Rectal smooth muscle tissue (tissue), 1 donor: ENCODE data around the gene COL27A1.
"Not testable (repeated sequence)": the region's sequence is repeated elsewhere in the genome, so short reads cannot be mapped to it uniquely, and the experiment has no call there.

Experiments used
- H3K27ac ChIP-seq: one replicate; pipeline ENCODE4 v1.7.0; 2013; ENCODE audit warnings: low read depth, low read length, inconsistent platforms
- H3K27me3 ChIP-seq: one replicate; pipeline ENCODE4 v1.7.0; 2013; ENCODE audit warnings: low read length; ENCODE audit not compliant: control insufficient read depth, insufficient read depth
- H3K36me3 ChIP-seq: one replicate; pipeline ENCODE4 v1.7.0; 2013; ENCODE audit warnings: low read length; ENCODE audit not compliant: control insufficient read depth, insufficient read depth
- H3K4me1 ChIP-seq: one replicate; pipeline ENCODE4 v1.7.0; 2013; ENCODE audit warnings: low read length; ENCODE audit not compliant: control insufficient read depth, insufficient read depth
- H3K4me3 ChIP-seq: one replicate; pipeline ENCODE4 v1.7.0; 2013; ENCODE audit warnings: low read length
- H3K9ac ChIP-seq: one replicate; pipeline ENCODE4 v1.7.0; 2013; ENCODE audit warnings: low read length

COL27A1 gene

DNA sequence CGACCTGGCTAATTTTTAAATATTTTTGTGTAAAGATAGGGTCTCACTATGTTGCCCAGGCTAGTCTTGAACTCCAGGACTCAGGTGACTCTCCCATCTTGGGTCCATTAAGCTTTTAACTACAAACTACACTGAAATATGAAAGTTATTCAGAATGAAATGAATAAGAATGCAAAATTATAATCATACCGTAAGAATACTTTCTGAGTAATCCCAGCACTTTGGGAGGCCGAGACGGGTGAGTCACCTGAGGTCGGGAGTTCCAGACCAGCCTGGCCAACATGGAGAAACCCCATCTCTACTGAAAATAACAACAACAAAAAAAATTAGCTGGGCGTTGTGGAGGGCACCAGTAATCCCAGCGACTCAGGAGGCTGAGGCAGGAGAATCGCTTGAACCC, 166.4 kb downstream of the COL27A1 start:
- no peak overlapping the region for H3K4me3 ChIP-seq
- no peaks in the 10 kb centered on the region for H3K27me3 ChIP-seq
- H3K27ac ChIP-seq = no peak overlapping the region
- no peak overlapping the region for H3K9ac ChIP-seq
- H3K4me1 ChIP-seq = no peaks in the 10 kb centered on the region
- no peaks in the 10 kb centered on the region for H3K36me3 ChIP-seq

DNA sequence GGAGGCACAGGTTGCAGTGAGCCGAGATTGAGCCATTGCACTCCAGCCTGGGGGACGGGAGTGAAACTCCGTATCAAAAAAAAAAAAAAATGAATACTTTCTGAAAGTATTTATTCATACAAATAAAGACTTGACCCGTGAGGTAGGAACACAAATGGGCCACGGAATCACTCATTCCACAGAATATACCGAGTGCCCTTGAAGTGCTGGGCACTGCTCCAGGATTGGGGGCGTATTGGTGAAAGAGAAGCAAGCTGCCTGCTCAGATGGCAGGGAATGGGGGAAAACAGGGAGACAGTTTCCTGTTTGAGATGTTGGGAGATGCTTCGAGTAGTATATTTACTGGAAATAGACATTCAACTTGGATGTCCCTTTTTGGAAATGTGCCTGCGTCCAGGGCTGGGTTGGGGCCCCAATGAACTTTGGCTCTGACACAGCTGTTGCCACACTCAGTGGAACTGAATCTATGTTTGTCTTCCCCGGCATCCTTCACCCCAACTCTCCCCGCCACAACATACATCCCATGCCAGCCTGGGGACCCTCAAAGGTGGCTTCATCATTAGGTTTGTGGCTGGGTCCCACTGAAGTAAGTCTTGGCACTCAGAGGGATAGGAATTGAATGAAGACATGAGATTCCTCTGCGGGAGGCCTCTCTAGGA, 167.0 kb downstream of the COL27A1 start:
- not testable (repeated sequence) for H3K36me3 ChIP-seq, H3K9ac ChIP-seq, H3K4me3 ChIP-seq, H3K27ac ChIP-seq, H3K4me1 ChIP-seq, H3K27me3 ChIP-seq

DNA sequence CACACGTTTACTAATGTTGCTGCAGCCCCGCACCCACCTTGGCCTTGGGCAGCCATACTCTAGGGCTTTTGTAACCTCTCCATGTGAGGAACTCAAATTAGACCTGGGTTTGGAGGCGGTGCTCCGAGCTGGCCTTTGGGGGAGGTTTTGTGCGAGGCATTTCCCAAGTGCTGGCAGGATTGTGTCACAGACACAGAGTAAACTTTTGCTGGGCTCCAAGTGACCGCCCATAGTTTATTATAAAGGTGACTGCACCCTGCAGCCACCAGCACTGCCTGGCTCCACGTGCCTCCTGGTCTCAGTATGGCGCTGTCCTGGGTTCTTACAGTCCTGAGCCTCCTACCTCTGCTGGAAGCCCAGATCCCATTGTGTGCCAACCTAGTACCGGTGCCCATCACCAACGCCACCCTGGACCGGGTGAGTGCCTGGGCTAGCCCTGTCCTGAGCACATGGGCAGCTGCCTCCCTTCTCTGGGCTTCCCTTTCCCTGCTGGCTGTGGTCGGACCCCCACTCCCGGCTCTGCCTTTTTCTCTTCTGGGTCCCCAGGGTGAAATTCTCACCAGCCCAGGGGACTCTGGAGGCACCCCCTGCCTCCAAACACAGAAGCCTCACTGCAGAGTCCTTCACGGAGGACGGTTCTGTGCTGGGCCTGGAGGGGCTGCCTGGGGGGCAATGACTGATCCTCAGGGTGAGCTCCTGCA, 167.6 kb downstream of the COL27A1 start, which contains the start of gene ORM1:
Gene ORM1 (plus strand): TSS at position 268 of the 701 bp plus-strand sequence. CDS start 36 bp downstream, at position 304.
- H3K4me3 ChIP-seq, H3K27me3 ChIP-seq, H3K9ac ChIP-seq, H3K4me1 ChIP-seq, H3K27ac ChIP-seq, H3K36me3 ChIP-seq: not testable (repeated sequence)

DNA sequence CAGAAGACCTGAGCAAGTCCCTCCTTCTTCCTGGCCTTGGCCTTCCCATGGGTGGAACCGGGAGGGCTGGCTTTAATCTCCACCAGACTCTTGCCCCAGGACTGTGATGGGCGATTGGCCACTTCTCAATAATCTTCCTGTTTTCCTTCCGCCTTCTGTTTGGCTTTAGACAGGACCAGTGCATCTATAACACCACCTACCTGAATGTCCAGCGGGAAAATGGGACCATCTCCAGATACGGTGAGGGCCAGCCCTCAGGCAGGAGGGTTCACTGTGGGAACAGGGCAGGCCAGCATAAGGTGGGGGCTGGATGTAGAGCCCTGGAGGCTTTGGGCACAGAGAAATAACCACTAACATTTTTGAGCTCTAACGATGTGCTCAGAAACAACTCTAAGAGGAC, 168.5 kb downstream of the COL27A1 start:
- H3K4me3 ChIP-seq, H3K27ac ChIP-seq, H3K4me1 ChIP-seq, H3K27me3 ChIP-seq, H3K9ac ChIP-seq, H3K36me3 ChIP-seq: not testable (repeated sequence)

DNA sequence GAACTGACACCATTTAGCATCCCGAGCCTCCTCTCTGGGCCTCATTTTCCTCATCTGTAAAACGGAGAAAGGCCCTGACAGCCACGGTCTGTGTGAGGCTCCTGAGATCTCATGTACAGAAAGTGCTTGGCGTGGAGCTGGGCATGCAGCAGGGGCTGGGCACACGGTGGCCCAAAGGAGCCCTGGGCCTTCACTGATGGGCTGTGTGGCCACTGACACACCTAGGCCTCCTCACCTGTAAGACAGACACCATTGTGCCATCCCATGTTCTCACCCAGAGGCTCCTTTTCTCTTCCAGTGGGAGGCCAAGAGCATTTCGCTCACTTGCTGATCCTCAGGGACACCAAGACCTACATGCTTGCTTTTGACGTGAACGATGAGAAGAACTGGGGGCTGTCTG, 169.2 kb downstream of the COL27A1 start:
- Histone ChIP-seq H3K27ac (no peak overlapping the region), H3K9ac (no peak overlapping the region), H3K4me1 (no peaks in the 10 kb centered on the region), H3K36me3 (no peaks in the 10 kb centered on the region), H3K27me3 (peaks cover 2% of the 10 kb centered on the region), H3K4me3 (no peak overlapping the region)

DNA sequence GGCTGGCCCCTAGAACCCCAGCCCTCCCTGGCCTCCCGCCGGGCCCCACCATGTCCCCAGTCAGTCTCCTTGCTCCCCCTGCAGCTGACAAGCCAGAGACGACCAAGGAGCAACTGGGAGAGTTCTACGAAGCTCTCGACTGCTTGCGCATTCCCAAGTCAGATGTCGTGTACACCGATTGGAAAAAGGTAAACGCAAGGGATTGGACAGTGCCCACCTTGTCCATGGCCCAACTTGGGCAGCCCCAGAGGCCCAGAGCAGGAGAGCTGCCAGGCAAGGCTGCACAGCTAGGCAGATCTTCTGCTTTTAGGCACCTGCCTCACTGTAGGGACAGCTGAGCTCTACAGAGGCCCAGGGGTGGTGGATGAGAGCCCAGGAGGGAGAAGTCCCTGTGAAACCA, 169.6 kb downstream of the COL27A1 start:
- not testable (repeated sequence) for H3K9ac ChIP-seq, H3K27me3 ChIP-seq, H3K4me1 ChIP-seq, H3K4me3 ChIP-seq, H3K36me3 ChIP-seq, H3K27ac ChIP-seq

DNA sequence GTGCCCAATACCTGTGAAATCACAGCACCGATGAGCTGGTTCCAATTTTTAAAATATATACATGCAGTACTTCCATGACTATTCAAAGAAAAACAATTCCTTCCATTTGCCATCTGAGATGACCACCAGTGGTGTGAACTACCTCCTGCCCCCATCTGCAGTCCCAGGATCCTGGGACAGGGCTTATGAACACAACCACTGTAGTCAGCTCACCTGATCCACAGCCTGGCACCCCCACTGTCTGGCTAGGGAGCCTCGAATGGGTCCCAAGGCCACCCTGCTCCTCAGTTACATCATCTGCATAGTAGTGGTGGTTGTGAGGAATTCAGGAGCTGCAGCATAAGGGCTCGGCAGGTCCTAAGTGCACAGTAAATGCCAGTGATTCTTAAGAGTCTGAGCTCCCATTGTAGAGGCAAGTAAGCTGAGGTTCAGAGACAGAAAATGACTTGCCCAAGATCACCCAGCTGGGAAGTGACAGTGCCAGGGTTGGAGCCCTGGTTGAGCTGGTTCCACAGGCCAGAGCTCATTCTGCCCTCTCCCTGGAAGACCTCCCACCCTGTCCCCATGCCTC, 170.4 kb downstream of the COL27A1 start:
- not testable (repeated sequence) for H3K27me3 ChIP-seq, H3K36me3 ChIP-seq, H3K4me1 ChIP-seq, H3K4me3 ChIP-seq, H3K27ac ChIP-seq, H3K9ac ChIP-seq

DNA sequence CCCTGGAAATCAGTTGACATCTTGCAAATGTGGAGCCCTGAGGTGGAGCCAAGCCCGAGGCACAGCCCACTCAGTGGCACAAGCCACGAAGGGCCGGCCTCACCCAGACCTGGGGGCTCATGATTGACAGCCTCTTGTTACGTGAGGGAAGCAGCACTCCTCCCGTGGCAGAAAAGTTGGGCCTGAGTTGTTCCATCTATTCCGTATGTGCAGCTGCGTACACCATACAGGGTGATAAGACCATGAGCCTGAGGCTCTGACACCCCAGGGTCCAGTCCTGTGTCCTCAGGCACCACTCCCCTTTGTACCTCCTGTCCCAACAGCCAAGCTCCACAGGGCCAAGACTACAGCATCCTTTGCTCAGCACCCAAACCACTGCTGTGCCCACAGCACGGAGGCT, 172.4 kb downstream of the COL27A1 start:
- Histone ChIP-seq H3K36me3 (no peaks in the 10 kb centered on the region), H3K4me1 (no peaks in the 10 kb centered on the region), H3K9ac (no peak overlapping the region), H3K27ac (no peak overlapping the region), H3K27me3 (peaks cover 2% of the 10 kb centered on the region), H3K4me3 (no peak overlapping the region)

DNA sequence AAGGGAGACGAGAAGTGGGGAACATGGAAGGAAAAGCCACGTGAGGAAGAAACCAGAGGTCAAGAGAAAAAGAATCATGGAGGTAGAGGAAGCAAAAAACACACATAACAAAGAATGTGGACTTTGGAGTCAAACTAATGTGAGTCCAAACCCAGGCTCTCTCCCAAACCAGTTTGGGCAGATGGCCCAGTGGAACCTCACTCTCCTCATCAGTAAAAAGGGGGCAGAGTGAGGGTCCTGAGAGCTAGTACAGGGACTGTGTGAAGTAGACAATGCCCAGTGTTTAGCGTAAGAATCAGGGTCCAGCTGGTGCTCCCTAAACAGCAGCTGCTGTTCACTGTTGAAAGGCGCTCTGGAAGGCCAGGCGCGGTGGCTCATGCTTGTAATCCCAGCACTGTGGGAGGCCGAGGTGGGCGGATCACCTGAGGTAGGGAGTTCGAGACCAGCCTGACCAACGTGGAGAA, 173.1 kb downstream of the COL27A1 start:
- H3K4me3 ChIP-seq, H3K4me1 ChIP-seq, H3K27ac ChIP-seq, H3K36me3 ChIP-seq, H3K27me3 ChIP-seq, H3K9ac ChIP-seq: not testable (repeated sequence)

DNA sequence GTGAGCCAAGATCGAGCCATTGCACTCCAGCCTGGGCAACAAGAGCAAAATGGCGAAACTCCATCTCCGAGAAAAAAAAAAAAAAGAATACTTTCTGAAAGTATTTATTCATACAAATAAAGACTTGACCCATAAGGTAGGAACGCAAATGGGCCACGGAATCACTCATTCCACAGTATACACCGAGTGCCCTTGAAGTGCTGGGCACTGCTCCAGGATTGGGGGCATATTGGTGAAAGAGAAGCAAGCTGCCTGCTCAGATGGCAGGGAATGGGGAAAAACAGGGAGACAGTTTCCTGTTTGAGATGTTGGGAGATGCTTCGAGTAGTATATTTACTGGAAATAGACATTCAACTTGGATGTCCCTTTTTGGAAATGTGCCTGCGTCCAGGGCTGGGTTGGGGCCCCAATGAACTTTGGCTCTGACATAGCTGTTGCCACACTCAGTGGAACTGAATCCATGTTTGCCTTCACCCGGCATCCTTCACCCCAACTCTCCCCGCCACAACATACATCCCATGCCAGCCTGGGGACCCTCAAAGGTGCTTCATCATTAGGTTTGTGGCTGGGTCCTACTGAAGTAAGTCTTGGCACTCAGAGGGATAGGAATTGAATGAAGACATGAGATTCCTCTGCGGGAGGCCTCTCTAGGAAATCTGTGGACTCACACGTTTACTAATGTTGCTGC, 173.7 kb downstream of the COL27A1 start:
- H3K27me3 ChIP-seq, H3K4me1 ChIP-seq, H3K36me3 ChIP-seq, H3K27ac ChIP-seq, H3K9ac ChIP-seq, H3K4me3 ChIP-seq: not testable (repeated sequence)

DNA sequence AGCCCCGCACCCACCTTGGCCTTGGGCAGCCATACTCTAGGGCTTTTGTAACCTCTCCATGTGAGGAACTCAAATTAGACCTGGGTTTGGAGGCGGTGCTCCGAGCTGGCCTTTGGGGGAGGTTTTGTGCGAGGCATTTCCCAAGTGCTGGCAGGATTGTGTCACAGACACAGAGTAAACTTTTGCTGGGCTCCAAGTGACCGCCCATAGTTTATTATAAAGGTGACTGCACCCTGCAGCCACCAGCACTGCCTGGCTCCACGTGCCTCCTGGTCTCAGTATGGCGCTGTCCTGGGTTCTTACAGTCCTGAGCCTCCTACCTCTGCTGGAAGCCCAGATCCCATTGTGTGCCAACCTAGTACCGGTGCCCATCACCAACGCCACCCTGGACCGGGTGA, 174.3 kb downstream of the COL27A1 start, which contains the start of gene ORM2:
Gene ORM2 (plus strand): TSS at position 245 of the 398 bp plus-strand sequence. CDS start 36 bp downstream, at position 281.
- not testable (repeated sequence) for H3K4me3 ChIP-seq, H3K27me3 ChIP-seq, H3K9ac ChIP-seq, H3K27ac ChIP-seq, H3K36me3 ChIP-seq, H3K4me1 ChIP-seq

DNA sequence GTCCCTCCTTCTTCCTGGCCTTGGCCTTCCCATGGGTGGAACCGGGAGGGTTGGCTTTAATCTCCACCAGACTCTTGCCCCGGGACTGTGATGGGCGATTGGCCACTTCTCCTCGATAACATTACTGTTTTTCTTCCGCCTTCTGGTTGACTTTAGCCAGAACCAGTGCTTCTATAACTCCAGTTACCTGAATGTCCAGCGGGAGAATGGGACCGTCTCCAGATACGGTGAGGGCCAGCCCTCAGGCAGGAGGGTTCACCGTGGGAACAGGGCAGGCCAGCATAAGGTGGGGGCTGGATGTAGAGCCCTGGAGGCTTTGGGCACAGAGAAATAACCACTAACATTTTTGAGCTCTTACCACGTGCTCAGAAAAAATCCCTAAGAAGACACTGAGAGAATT, 175.3 kb downstream of the COL27A1 start:
- Histone ChIP-seq H3K4me1 (no peaks in the 10 kb centered on the region), H3K27me3 (peaks cover 2% of the 10 kb centered on the region), H3K27ac (no peak overlapping the region), H3K4me3 (no peak overlapping the region), H3K9ac (no peak overlapping the region), H3K36me3 (peaks cover 2% of the 10 kb centered on the region)
